HUES48 (cell line): ENCODE data around the gene INPP5D.
"Not testable (repeated sequence)": the region's sequence is repeated elsewhere in the genome, so short reads cannot be mapped to it uniquely, and the experiment has no call there.

Experiments
- H3K27ac ChIP-seq: one replicate; pipeline ENCODE4 v1.7.0; 2013; ENCODE audit warnings: low read depth, low read length, inconsistent platforms
- H3K27me3 ChIP-seq: 2 replicates; pipeline ENCODE4 v1.6.1; 2013; ENCODE audit warnings: mild to moderate bottlenecking, low read length; ENCODE audit not compliant: control insufficient read depth, insufficient read depth
- H3K36me3 ChIP-seq: 2 replicates; pipeline ENCODE4 v1.6.1; 2013; ENCODE audit warnings: low read length; ENCODE audit not compliant: control insufficient read depth, insufficient read depth
- H3K4me1 ChIP-seq: 2 replicates; pipeline ENCODE4 v1.6.1; 2013; ENCODE audit warnings: mild to moderate bottlenecking, low read length; ENCODE audit not compliant: control insufficient read depth, insufficient read depth
- H3K4me3 ChIP-seq: 2 replicates; pipeline ENCODE4 v1.5.1; 2013; ENCODE audit warnings: mild to moderate bottlenecking, low read depth, low read length
- H3K9ac ChIP-seq: 2 replicates; pipeline ENCODE4 v1.6.1; 2013; ENCODE audit warnings: mild to moderate bottlenecking, low read depth, low read length, moderate library complexity
- H3K9me3 ChIP-seq: 2 replicates; pipeline ENCODE4 v1.6.1; 2013; ENCODE audit warnings: low read length; ENCODE audit not compliant: control insufficient read depth, insufficient read depth

The INPP5D gene

GRCh38 chr2:233059797-233060500, at the start of gene INPP5D:
TSS of gene INPP5D (plus strand) at chr2:233060342. CDS start at chr2:233060479, 137 bp downstream.
- Histone ChIP-seq H3K27ac (no peak within 1 kb of the TSS), H3K36me3 (no peaks in the 10 kb centered on the region), H3K4me3 (no peak within 1 kb of the TSS), H3K27me3 (no peaks in the 10 kb centered on the region), H3K9me3 (no peaks in the 10 kb centered on the region), H3K4me1 (peaks cover 3% of the 10 kb centered on the region; the same call in 1 of the 2 replicates), H3K9ac (no peak within 1 kb of the TSS)

- H3K27ac ChIP-seq: no peak overlapping the region
- H3K4me3 ChIP-seq: no peak overlapping the region
- H3K36me3 ChIP-seq: no peaks in the 10 kb centered on the region
- no peaks in the 10 kb centered on the region for H3K4me1 ChIP-seq
- no peaks in the 10 kb centered on the region for H3K27me3 ChIP-seq
- H3K9me3 ChIP-seq: no peaks in the 10 kb centered on the region
- no peak overlapping the region for H3K9ac ChIP-seq
Observed at GRCh38 chr2:233010569-233011267, 49.4 kb upstream of the INPP5D start.

- H3K9ac ChIP-seq: no peak overlapping the region
- H3K4me1 ChIP-seq: no peaks in the 10 kb centered on the region
- H3K9me3 ChIP-seq: no peaks in the 10 kb centered on the region
- no peaks in the 10 kb centered on the region for H3K36me3 ChIP-seq
- no peaks in the 10 kb centered on the region for H3K27me3 ChIP-seq
- no peak overlapping the region for H3K27ac ChIP-seq
- H3K4me3 ChIP-seq: no peak overlapping the region
Observed at GRCh38 chr2:233011268-233011650, 48.9 kb upstream of the INPP5D start.

- no peaks in the 10 kb centered on the region for H3K4me1 ChIP-seq
- H3K4me3 ChIP-seq: no peak overlapping the region
- no peaks in the 10 kb centered on the region for H3K9me3 ChIP-seq
- no peak overlapping the region for H3K9ac ChIP-seq
- no peaks in the 10 kb centered on the region for H3K27me3 ChIP-seq
- H3K36me3 ChIP-seq: no peaks in the 10 kb centered on the region
- no peak overlapping the region for H3K27ac ChIP-seq
Observed at GRCh38 chr2:233011702-233012131, 48.4 kb upstream of the INPP5D start.

- Histone ChIP-seq H3K4me1 (no peaks in the 10 kb centered on the region), H3K9ac (no peak overlapping the region), H3K36me3 (no peaks in the 10 kb centered on the region), H3K4me3 (no peak overlapping the region), H3K9me3 (no peaks in the 10 kb centered on the region), H3K27ac (no peak overlapping the region), H3K27me3 (no peaks in the 10 kb centered on the region)
Observed at GRCh38 chr2:233012301-233012971, 47.7 kb upstream of the INPP5D start.

GRCh38 chr2:233013027-233013461, 47.1 kb upstream of the INPP5D start, which contains the start of gene NGEF:
TSS of gene NGEF (minus strand) at chr2:233013256. CDS start at chr2:232974890, 38,366 bp downstream.
- no peak within 1 kb of the TSS for H3K4me3 ChIP-seq
- H3K4me1 ChIP-seq: no peaks in the 10 kb centered on the region
- no peak within 1 kb of the TSS for H3K9ac ChIP-seq
- H3K36me3 ChIP-seq: no peaks in the 10 kb centered on the region
- no peaks in the 10 kb centered on the region for H3K9me3 ChIP-seq
- no peak within 1 kb of the TSS for H3K27ac ChIP-seq
- H3K27me3 ChIP-seq: no peaks in the 10 kb centered on the region

- Histone ChIP-seq H3K4me3 (no peak overlapping the region), H3K27me3 (no peaks in the 10 kb centered on the region), H3K9me3 (no peaks in the 10 kb centered on the region), H3K9ac (no peak overlapping the region), H3K27ac (no peak overlapping the region), H3K4me1 (no peaks in the 10 kb centered on the region), H3K36me3 (no peaks in the 10 kb centered on the region)
Observed at GRCh38 chr2:233013650-233014049, 46.5 kb upstream of the INPP5D start.

- Histone ChIP-seq H3K9me3 (no peaks in the 10 kb centered on the region), H3K4me1 (no peaks in the 10 kb centered on the region), H3K27ac (no peak overlapping the region), H3K27me3 (no peaks in the 10 kb centered on the region), H3K9ac (no peak overlapping the region), H3K4me3 (no peak overlapping the region), H3K36me3 (no peaks in the 10 kb centered on the region)
Observed at GRCh38 chr2:233015019-233015645, 45.0 kb upstream of the INPP5D start.

- Histone ChIP-seq H3K4me1 (no peaks in the 10 kb centered on the region), H3K4me3 (no peak overlapping the region), H3K27me3 (no peaks in the 10 kb centered on the region), H3K27ac (no peak overlapping the region), H3K9me3 (no peaks in the 10 kb centered on the region), H3K9ac (no peak overlapping the region), H3K36me3 (no peaks in the 10 kb centered on the region)
Observed at GRCh38 chr2:233017947-233018346, 42.2 kb upstream of the INPP5D start.

- H3K9ac ChIP-seq, H3K4me1 ChIP-seq, H3K27me3 ChIP-seq, H3K27ac ChIP-seq, H3K4me3 ChIP-seq, H3K36me3 ChIP-seq, H3K9me3 ChIP-seq: not testable (repeated sequence)
Observed at GRCh38 chr2:233019610-233020009, 40.5 kb upstream of the INPP5D start.
